Breast epithelium (tissue), 3 donors: ENCODE results near the gene TRIM58.

Experiments
- POLR2A ChIP-seq: fragments of 450-650 bp; IDR thresholded peaks from one replicate; pipeline ENCODE4 v1.6.1; 2016; ENCODE audit warnings: antibody characterized with exemption, mild to moderate bottlenecking, moderate library complexity
- POLR2AphosphoS5 ChIP-seq, 3 donors: sonication (generic); formaldehyde crosslinking; IDR thresholded peaks; one replicate each; pipeline ENCODE4 v1.6.1; 2017; ENCODE audit warnings: antibody characterized with exemption in 3 of 3
- TF ChIP-seq, protein P1 (sequence below), 3 donors: fragments of 450-650 bp; IDR thresholded peaks; one replicate each; pipeline ENCODE4 v1.5.1; 2016 to 2017; ENCODE audit warnings: antibody characterized with exemption in 3 of 3, mild to moderate bottlenecking in 3 of 3, moderate library complexity in 3 of 3

DNA sequence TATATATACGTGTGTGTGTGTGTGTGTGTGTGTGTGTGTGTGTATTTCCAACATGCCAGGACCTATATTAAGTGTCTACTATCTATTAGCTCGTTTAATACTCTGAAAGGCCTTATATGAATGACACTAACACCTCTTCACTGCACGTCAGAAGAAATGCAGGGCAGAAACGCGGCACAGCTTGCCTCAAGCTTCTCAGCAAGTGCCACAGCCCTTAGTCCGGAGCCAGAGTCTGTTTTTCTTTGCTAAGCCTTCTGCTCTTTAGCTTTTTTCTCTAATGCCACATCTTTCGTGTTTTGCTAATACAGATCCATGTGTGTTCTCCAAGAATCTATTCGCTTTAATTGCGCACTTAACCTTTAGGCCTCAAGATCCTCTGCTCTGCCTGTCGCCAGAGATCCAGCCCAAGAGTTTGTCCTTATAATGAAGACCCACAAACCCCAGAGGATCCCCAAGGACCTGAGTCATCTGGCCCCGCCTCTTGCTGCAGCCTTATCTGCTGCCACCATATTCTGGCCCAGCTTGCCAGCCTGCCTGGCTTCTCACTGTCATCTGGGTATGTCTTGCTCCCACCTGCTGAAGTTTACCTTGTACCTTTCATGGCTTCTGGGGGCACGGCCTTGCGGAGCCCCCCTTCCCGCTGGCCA lies 2.0 kb upstream of the TRIM58 start:
- TF ChIP-seq POLR2A: no peak
- TF ChIP-seq, protein P1, sequence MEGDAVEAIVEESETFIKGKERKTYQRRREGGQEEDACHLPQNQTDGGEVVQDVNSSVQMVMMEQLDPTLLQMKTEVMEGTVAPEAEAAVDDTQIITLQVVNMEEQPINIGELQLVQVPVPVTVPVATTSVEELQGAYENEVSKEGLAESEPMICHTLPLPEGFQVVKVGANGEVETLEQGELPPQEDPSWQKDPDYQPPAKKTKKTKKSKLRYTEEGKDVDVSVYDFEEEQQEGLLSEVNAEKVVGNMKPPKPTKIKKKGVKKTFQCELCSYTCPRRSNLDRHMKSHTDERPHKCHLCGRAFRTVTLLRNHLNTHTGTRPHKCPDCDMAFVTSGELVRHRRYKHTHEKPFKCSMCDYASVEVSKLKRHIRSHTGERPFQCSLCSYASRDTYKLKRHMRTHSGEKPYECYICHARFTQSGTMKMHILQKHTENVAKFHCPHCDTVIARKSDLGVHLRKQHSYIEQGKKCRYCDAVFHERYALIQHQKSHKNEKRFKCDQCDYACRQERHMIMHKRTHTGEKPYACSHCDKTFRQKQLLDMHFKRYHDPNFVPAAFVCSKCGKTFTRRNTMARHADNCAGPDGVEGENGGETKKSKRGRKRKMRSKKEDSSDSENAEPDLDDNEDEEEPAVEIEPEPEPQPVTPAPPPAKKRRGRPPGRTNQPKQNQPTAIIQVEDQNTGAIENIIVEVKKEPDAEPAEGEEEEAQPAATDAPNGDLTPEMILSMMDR (IDR thresholded peaks at IDR 0.05): no peak
- no peak for TF ChIP-seq POLR2AphosphoS5 (IDR thresholded peaks at IDR 0.05)
